ENCODE data around the gene G6PC3. TPM values are rescaled to one million over a fixed set of nuclear protein-coding genes. Genes with fewer than 3 reads are reported as not detected.

G6PC3 gene
- total RNA-seq, 2 donors from 2014 or later = 88.8 to 129 TPM

DNA sequence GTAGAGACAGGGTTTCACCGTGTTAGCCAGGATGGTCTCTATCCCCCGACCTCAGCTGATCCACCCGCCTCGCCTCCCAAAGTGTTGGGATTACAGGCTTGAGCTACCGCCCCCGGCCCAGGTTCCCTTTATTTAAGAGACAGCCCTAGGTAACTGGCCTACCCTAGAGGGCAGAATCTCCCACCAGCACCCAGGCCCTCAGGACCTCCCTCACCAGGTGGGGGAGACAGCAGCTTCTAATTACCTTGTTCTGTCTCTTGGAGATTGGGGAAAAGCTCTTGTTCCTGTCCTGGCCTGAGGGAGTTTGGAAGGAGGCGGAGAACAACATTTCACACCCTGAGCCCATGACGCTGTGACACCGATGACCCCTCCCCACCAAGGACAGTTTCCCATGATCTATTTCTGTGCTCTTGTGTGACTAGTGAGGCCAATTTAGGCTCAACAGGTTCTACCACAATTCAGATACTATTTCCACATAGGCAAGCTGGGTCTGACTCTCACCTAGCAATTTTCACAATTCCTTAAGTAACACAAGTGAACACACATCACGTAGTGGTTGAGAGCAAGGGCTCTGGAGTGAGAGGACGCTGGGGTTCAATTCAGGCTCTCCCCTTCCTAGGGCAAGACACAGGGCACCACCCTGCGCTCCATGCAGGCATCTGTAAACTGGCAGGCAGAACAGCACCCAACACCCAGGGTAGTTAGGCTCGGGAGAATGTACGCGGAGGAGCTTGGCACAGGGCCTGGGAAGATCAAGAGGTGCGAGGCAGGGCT lies 32.5 kb downstream of the G6PC3 start:
- peak; percentile 70 for DNase-seq
- no peaks in the 10 kb centered on the region for H3K27me3 ChIP-seq (ENCODE audit: control insufficient read depth, insufficient read depth, low read length, poor library complexity, severe bottlenecking)
- H3K4me3 ChIP-seq (ENCODE audit: low read length) = no peak overlapping the region
- Mint-ChIP-seq H3K4me1 (peaks cover 11% of the 10 kb centered on the region), H3K27ac (peak overlapping the region; percentile 62), H3K4me3 (no peak overlapping the region), H3K9me3 (no peaks in the 10 kb centered on the region), H3K36me3 (ENCODE audit: low read depth) (peaks cover 15% of the 10 kb centered on the region), H3K27me3 (ENCODE audit: insufficient read depth) (no peaks in the 10 kb centered on the region)
- TF ChIP-seq CTCF (conservative IDR thresholded peaks at IDR 0.05) = no peak
- no peak overlapping the region for H3K9ac ChIP-seq (ENCODE audit: extremely low read depth, low read length, poor library complexity, severe bottlenecking)
- H3K27ac ChIP-seq (ENCODE audit: low read depth, low read length) = no peak overlapping the region
- peaks cover 19% of the 10 kb centered on the region for H3K36me3 ChIP-seq (ENCODE audit: control insufficient read depth, insufficient read depth, low read length)
- H3K9me3 ChIP-seq (ENCODE audit: control insufficient read depth, low read length) = no peaks in the 10 kb centered on the region
- H3K4me1 ChIP-seq (ENCODE audit: control insufficient read depth, insufficient read depth, low read length) = no peaks in the 10 kb centered on the region
- WGBS, 2 experiments (ENCODE audit: insufficient coverage in 1 of 2, insufficient read length in 1 of 2) = 90 to 96% methylated on average over 12 to 16 of the region's 16 CpGs

DNA sequence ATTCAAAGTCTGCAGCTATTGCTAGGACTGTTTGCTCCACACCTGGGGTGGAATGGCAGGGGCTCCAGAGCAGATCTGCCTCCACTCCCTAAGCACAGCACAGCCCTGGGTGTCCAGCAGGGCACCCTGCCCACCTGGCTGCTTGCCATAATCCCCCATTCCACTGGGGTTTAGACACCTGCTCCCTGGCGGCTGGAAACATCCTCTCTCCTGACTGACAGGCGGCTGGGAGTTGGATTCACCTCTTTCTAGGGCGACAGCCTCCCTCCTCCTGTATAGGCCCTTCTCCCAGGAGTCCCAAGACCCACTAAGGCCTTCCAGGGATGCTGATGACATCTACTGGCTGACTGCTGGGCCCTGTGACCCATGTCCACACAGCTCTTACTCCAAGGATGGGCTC lies 34.9 kb downstream of the G6PC3 start:
- peak; percentile 40 for TF ChIP-seq CTCF (conservative IDR thresholded peaks at IDR 0.05)
- 93 to 100% methylated on average over 2 to 3 of the region's 3 CpGs for WGBS, 2 experiments (ENCODE audit: insufficient coverage in 1 of 2, insufficient read length in 1 of 2)

GRCh38 chr17:44105941-44106340 lies 35.4 kb downstream of the G6PC3 start:
- 38 to 80% methylated on average over 2 to 3 of the region's 3 CpGs for WGBS, 2 experiments (ENCODE audit: insufficient coverage in 1 of 2, insufficient read length in 1 of 2)
- H3K27ac ChIP-seq (ENCODE audit: low read depth, low read length) = no peak overlapping the region
- no peak for TF ChIP-seq CTCF (conservative IDR thresholded peaks at IDR 0.05)
- H3K9me3 ChIP-seq (ENCODE audit: control insufficient read depth, low read length) = no peaks in the 10 kb centered on the region
- Mint-ChIP-seq H3K9me3 (no peaks in the 10 kb centered on the region), H3K4me1 (peaks cover 11% of the 10 kb centered on the region), H3K36me3 (ENCODE audit: low read depth) (peaks cover 11% of the 10 kb centered on the region), H3K4me3 (no peak overlapping the region), H3K27me3 (ENCODE audit: insufficient read depth) (no peaks in the 10 kb centered on the region), H3K27ac (no peak overlapping the region)
- peaks cover 23% of the 10 kb centered on the region for H3K36me3 ChIP-seq (ENCODE audit: control insufficient read depth, insufficient read depth, low read length)
- no peaks in the 10 kb centered on the region for H3K27me3 ChIP-seq (ENCODE audit: control insufficient read depth, insufficient read depth, low read length, poor library complexity, severe bottlenecking)
- no peak for DNase-seq
- H3K4me1 ChIP-seq (ENCODE audit: control insufficient read depth, insufficient read depth, low read length) = peaks cover 5% of the 10 kb centered on the region
- no peak overlapping the region for H3K9ac ChIP-seq (ENCODE audit: extremely low read depth, low read length, poor library complexity, severe bottlenecking)
- no peak overlapping the region for H3K4me3 ChIP-seq (ENCODE audit: low read length)

More for the DNA sequence above, 34.9 kb downstream of the G6PC3 start:
- H3K4me3 Mint-ChIP-seq = no peak overlapping the region
- Histone ChIP-seq H3K4me3 (ENCODE audit: low read length) (no peak overlapping the region), H3K9me3 (ENCODE audit: control insufficient read depth, low read length) (no peaks in the 10 kb centered on the region), H3K9ac (ENCODE audit: extremely low read depth, low read length, poor library complexity, severe bottlenecking) (no peak overlapping the region), H3K36me3 (ENCODE audit: control insufficient read depth, insufficient read depth, low read length) (peaks cover 23% of the 10 kb centered on the region), H3K27me3 (ENCODE audit: control insufficient read depth, insufficient read depth, low read length, poor library complexity, severe bottlenecking) (no peaks in the 10 kb centered on the region), H3K4me1 (ENCODE audit: control insufficient read depth, insufficient read depth, low read length) (peaks cover under 1% of the 10 kb centered on the region), H3K27ac (ENCODE audit: low read depth, low read length) (no peak overlapping the region)
- peaks cover 11% of the 10 kb centered on the region for H3K4me1 Mint-ChIP-seq
- H3K36me3 Mint-ChIP-seq (ENCODE audit: low read depth) = peaks cover 11% of the 10 kb centered on the region
- no peaks in the 10 kb centered on the region for H3K27me3 Mint-ChIP-seq (ENCODE audit: insufficient read depth)
- H3K9me3 Mint-ChIP-seq = no peaks in the 10 kb centered on the region
- peak; percentile 62 for DNase-seq
- no peak overlapping the region for H3K27ac Mint-ChIP-seq
